NCI-H1436 (cell line): Measurements from ENCODE around the gene TMEM242.

Experiments used
- DNase-seq: peaks from one replicate; lab custom pipeline; 2025; lab: John Stamatoyannopoulos, UW

TMEM242 gene

DNA sequence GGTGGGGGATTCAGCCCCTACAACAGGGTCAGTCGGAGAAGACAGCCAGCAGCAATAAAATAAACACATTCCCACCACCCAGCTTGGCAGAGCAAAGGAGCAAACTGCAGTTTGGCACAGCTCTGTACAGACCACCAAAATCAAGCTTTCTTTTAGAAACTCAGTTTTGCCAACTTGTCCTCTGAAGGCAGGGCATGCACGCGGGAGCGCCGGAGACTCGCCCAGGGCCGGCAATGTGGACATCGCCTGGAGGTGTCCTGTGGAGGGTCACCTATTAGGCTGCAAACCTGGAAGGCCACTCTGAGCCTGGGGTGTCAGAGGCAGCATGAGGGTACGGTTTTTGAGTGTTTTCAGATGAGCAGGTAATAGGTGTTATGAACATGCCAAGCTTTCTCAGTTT is 34.7 kb downstream of the TMEM242 start:
- DNase-seq = no peak

DNA sequence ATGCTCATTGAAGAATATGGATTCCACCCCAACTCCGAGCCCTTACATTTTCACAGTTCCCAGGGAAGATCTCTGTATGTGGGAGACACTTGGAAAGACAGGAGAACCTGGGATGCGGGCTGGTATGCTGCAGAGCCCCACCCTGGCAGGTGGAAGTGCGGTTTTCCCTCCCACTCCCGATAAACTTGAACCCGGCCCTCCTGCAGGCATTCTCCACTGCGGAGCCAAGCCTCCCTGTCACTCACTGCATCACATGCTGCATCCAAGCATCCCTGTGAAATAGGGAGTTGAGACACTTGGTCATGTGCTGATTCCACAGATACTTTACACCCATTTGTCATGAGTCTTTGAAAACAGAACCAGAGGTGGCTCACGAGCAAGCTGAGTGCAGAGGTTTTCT is 35.4 kb downstream of the TMEM242 start:
- DNase-seq = no peak

DNA sequence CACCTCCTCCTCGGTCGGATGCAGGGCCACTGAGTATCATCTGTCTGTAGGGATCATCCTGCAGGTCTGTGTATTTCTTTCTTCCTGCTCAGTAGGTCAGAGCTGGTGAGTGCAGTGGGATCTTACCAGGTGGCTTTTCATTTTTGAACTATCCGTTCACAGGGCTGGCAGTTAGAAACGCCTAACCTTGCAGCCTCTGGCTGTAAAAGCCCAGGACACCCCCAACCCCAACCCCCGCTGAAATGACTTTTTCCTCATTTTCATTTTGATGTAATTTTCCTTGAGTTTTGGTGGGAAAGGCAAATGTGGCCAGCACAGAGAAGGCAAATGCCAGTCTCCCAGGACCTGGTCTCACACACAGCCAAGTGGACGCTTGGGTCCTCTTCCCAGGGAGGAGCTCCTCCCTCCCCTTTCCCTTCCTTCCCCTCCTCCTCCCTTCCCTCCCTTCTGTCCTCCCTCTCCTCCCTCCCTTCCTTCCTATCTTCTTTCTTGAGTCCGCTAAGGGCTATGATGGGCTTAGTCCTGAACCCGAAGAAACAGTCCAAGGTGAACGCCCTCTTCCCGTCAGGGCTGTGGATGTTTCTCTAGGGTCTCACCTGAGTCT is 36.0 kb downstream of the TMEM242 start:
- no peak for DNase-seq

DNA sequence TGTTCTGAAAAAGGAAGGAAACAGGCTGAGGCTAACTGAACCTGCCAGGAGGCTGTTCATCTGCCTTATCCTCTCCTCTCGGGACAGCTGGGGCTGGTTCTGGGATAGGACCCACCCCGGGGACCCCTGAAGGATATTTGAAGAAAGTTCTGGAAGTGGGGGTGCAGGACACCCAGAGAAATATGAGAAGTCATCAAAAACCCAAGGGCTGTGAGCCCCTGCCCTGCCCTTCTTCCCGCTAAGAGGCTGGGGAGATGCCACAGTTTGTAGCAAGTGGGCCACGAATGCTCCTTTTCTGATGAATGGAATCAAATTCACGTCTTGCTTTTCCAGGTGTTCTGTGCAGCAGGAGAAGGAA is 37.9 kb downstream of the TMEM242 start:
- no peak for DNase-seq

- DNase-seq = no peak
Measured at GRCh38 chr6:157284738-157285421, 38.4 kb downstream of the TMEM242 start.

- no peak for DNase-seq
Measured at GRCh38 chr6:157283900-157284737, 39.2 kb downstream of the TMEM242 start.

DNA sequence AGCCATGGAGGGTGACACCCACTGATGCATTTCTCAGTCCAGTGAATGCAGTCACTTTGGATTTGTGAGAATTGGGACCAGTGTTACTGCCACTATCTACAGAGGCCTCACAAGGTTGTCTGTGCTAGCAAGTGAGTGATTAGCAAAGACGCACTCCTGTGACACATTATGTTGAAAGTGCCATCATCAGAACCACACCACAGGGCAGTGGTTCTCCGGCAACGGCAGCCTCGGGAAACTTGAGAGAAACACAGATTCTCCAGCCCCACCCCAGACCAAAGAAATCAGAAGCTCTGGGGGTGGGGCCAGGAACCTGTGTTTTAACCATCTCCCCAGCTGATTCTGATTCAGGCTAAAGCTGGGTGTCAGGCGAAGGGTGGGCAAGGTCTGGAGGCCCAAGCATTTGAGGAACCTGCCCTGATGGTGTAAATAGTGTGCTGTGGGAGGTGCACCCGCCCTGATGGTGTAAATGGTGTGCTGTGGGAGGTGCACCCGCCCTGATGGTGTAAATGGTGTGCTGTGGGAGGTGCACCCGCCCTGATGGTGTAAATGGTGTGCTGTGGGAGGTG is 39.9 kb downstream of the TMEM242 start:
- no peak for DNase-seq

DNA sequence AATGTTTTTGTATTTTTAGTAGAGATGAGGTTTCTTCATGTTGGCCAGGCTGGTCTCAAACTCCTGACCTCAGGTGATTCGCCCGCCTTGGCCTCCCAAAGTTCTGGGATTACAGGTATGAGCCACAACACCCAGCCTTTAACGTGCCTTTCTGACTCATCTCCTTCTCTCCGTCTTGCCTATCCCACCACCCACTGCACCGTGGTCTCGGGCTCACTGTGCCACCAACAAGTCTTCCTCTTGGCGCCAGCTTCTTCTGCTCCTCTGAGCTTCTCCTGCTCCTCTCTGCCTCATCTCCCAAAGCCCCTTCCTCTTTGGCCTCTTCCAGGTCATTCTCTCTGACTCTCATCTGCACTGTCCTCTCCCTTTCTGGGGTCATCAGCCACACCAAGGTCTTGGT is 41.0 kb downstream of the TMEM242 start:
- no peak for DNase-seq

- DNase-seq = no peak
Measured at GRCh38 chr6:157281570-157281969, 41.7 kb downstream of the TMEM242 start.

DNA sequence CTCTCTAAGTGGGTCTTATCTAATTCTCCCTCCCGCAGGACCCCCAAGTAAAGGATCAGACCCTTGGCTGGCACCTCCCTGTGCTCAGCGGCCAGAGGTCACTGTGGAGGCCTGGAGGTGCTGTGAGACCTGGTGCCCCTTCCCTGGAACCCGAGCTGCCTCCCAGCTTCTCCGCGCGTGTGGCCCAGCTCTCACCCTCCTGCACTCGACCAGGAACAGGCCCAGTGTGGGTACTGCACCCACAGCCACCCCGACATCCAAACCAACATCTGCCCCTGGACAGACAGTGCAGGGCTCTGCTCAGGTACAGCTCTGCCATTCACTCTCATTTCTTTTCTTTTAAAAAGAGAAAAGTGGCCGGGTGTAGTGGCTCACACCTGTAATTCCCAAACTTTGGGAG is 42.4 kb downstream of the TMEM242 start:
- no peak for DNase-seq

- no peak for DNase-seq
Measured at GRCh38 chr6:157280157-157280556, 43.2 kb downstream of the TMEM242 start.

GRCh38 chr6:157278171-157278570 is 45.1 kb downstream of the TMEM242 start:
- DNase-seq = no peak

GRCh38 chr6:157276731-157277130 is 46.6 kb downstream of the TMEM242 start:
- DNase-seq = no peak

DNA sequence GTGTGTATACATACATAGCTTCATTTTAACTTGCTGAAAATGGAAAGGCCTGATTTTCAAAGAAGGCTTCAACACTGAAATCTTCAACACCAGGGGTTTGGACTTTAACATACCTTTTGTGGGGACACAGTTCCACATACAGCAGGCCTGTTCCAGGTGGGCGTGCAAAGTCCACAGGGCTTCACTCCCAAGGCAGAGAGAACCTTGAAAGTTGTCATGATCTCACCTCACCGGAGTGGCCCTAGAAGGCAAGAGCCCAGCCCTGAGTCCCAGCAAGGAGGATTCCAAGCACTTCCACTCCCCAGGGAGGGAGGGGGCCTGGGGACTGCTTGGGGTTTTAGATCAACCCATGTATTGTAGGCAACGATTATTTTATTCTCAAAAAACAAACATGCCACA is 47.2 kb downstream of the TMEM242 start:
- no peak for DNase-seq

- peak; percentile 77 for DNase-seq
Measured at GRCh38 chr6:157274471-157275226, 48.7 kb downstream of the TMEM242 start.

- DNase-seq = peak; percentile 87
Measured at GRCh38 chr6:157273756-157274470, 49.4 kb downstream of the TMEM242 start.

DNA sequence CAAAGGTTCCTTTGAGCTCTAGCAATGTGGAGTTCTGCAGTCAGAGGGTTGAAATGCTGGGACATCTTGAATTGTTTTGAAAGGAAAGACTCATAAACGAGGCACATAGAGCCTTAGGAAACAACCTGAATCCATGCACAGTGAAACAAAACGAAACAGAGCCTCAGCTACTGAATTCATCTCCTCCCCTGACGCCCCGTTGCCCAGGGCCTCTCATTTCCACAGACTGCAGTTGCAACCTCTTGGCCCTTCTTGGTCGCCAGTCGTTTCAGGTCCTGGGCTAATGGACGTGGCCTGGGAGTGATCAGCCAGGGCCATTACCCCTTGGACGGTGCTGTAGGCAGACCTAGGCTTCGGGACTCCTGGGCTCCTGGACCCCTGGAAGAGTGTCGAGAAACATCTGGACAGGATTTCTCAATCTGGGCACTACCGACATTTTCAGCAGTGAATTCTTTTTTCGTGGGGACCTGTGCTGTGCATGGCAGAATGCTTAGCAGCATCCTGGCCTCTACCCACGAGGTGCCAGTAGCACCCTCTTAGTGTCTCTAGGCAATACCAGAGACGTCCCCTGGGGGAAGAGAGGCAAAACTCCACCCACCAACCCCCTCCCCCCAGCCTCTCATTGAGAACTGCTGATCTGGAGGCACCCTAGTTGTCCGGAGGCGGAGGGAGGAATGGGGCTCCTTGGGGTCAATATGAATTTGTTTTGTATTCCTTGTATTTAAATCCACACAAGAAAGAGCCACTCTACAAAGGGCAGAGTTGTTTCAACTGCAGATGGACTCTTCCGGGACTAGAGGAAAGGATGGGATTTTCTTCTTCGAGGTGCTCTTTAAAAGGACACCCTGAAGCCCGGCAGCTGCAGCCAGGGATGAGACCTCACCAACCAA is 50.2 kb downstream of the TMEM242 start:
- DNase-seq = peak; percentile 81

GRCh38 chr6:157272372-157272771 is 50.9 kb downstream of the TMEM242 start:
- no peak for DNase-seq

GRCh38 chr6:157271911-157272310 is 51.4 kb downstream of the TMEM242 start:
- no peak for DNase-seq

DNA sequence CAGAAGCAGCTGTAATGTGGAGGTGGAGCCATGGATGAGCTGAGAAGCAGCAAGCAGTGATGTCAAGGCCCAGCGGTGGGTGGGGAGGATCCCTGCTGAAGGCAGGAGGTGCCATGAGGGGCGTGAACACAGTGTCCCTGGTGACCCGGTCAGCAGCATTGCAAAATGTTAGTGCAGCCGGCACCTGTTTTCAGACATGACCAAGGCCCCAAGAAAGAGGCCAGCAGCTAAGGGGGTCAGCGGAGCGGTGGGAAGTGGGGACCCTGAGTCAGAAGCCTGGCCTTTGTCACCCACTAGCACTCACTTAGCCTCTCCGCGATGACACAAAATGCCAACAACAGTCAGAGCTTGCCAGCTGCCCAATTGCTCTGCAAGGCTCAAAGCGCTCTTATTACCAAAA is 51.9 kb downstream of the TMEM242 start:
- no peak for DNase-seq
